Smooth muscle cell (in vitro differentiated cells): ENCODE data around the gene CBFA2T2. TPM values are rescaled to one million over a fixed set of nuclear protein-coding genes. Genes with fewer than 3 reads are reported as not detected.
"Not testable (repeated sequence)": the region's sequence is repeated elsewhere in the genome, so short reads cannot be mapped to it uniquely, and the experiment has no call there.

Experiments
- DNase-seq: peaks from one replicate; lab custom pipeline; 2025; ENCODE audit not compliant: unreplicated experiment; lab: John Stamatoyannopoulos, UW
- H2AFZ ChIP-seq: fragments of 200-600 bp; sonication (generic); 2 replicates; pipeline ENCODE4 v1.6.0; 2016; ENCODE audit warnings: antibody characterized with exemption, low read depth, mild to moderate bottlenecking
- H3F3A ChIP-seq: fragments of 200-600 bp; sonication (generic); 2 replicates; pipeline ENCODE4 v1.6.0; 2017; ENCODE audit warnings: antibody characterized with exemption, low read depth
- H3K27ac ChIP-seq: fragments of 200-600 bp; sonication (generic); 2 replicates; pipeline ENCODE4 v1.5.1; 2016; ENCODE audit warnings: low read depth, mild to moderate bottlenecking
- H3K27me3 ChIP-seq: fragments of 200-600 bp; sonication (generic); 2 replicates; pipeline ENCODE4 v1.6.1; 2016; ENCODE audit warnings: low read depth, mild to moderate bottlenecking
- H3K36me3 ChIP-seq: fragments of 200-600 bp; sonication (generic); 2 replicates; pipeline ENCODE4 v1.5.1; 2016; ENCODE audit warnings: low read depth
- H3K4me1 ChIP-seq: fragments of 200-600 bp; sonication (generic); 2 replicates; pipeline ENCODE4 v1.5.1; 2016; ENCODE audit warnings: low read depth
- H3K4me2 ChIP-seq: fragments of 200-600 bp; sonication (generic); 2 replicates; pipeline ENCODE4 v1.6.0; 2016; ENCODE audit warnings: mild to moderate bottlenecking
- H3K4me3 ChIP-seq: fragments of 200-600 bp; sonication (generic); 2 replicates; pipeline ENCODE4 v1.5.1; 2016; ENCODE audit warnings: mild to moderate bottlenecking
- H3K79me2 ChIP-seq: fragments of 200-600 bp; sonication (generic); 2 replicates; pipeline ENCODE4 v1.6.0; 2016; ENCODE audit warnings: low read depth, mild to moderate bottlenecking
- H3K9ac ChIP-seq: fragments of 200-600 bp; sonication (generic); 2 replicates; pipeline ENCODE4 v1.6.0; 2016; ENCODE audit warnings: low read depth
- H3K9me3 ChIP-seq: fragments of 200-600 bp; sonication (generic); replicated peaks from 2 replicates; pipeline ENCODE4 v1.5.1; 2016; ENCODE audit warnings: low read depth
- H4K20me1 ChIP-seq: fragments of 200-600 bp; sonication (generic); 2 replicates; pipeline ENCODE4 v1.6.0; 2016; ENCODE audit warnings: low read depth
- WGBS: methylation state at CpG from one replicate; pipeline ENCODE4 v1.1.7; 2016; ENCODE audit warnings: low lambda C conversion rate; 5-methylcytosine and 5-hydroxymethylcytosine counted together
- polyA plus RNA-seq: library from polyadenylated mRNA; unstranded; fragments of >200 nt; fragmentation: Nextera tagmentation; extraction: Ambion mirVana; gene quantifications from 2 replicates; pipeline ENCODE4 v1.2.1, GENCODE V29; 2016
- total RNA-seq: library from RNA; depleted of rRNA; stranded (reverse); fragments of >200 nt; gene quantifications from 2 replicates; pipeline ENCODE4 v1.2.3, GENCODE V29; 2014
- TF ChIP-seq, protein P1 (sequence below): fragments of 200-600 bp; sonication (generic); IDR thresholded peaks from 2 replicates; pipeline ENCODE4 v1.5.1; 2017; ENCODE audit warnings: borderline replicate concordance, mild to moderate bottlenecking, antibody characterized with exemption; ENCODE audit not compliant: insufficient read depth, poor library complexity, severe bottlenecking

Gene CBFA2T2
- total and polyA plus RNA-seq, 2 experiments from 2014 or later: 18.2 to 41.6 TPM

DNA sequence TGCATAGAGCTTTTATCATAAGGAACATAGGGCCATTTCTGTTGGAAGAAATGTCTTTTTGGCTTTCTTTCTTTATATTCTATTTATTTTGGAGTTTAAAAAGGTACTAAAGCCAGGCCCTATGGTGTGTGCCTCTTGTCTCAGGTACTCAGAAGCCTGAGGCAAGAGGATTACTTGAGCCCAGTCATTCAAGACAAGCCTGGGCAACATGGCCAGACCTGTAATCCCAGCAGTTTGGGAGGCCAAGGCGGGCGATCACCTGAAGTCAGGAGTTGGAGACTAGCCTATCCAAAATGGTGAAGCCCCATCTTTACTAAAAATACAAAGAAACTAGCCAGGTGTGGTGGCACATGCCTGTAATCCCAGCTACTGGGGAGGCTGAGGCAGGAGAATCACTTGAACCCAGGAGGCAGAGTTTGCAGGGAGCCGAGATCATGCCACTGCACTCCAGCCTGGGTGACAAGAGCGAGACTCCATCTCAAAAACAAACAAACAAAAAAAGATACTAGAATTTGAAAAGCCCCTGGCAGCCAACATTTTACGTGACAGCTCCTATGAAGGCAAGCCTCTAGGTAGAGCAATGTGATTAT lies 80.0 kb downstream of the CBFA2T2 start:
- Histone ChIP-seq H3K36me3 (no peaks in the 10 kb centered on the region), H4K20me1 (peaks cover 92% of the 10 kb centered on the region), H3K27me3 (no peaks in the 10 kb centered on the region), H3F3A (no peaks in the 10 kb centered on the region), H3K4me1 (peaks cover 32% of the 10 kb centered on the region), H3K27ac (peak overlapping the region; percentile 40), H3K4me3 (no peak overlapping the region), H3K79me2 (peaks cover 55% of the 10 kb centered on the region), H3K9me3 (no peaks in the 10 kb centered on the region), H3K4me2 (peak overlapping the region; percentile 28), H2AFZ (no peak overlapping the region), H3K9ac (no peak overlapping the region)
- TF ChIP-seq, protein P1, sequence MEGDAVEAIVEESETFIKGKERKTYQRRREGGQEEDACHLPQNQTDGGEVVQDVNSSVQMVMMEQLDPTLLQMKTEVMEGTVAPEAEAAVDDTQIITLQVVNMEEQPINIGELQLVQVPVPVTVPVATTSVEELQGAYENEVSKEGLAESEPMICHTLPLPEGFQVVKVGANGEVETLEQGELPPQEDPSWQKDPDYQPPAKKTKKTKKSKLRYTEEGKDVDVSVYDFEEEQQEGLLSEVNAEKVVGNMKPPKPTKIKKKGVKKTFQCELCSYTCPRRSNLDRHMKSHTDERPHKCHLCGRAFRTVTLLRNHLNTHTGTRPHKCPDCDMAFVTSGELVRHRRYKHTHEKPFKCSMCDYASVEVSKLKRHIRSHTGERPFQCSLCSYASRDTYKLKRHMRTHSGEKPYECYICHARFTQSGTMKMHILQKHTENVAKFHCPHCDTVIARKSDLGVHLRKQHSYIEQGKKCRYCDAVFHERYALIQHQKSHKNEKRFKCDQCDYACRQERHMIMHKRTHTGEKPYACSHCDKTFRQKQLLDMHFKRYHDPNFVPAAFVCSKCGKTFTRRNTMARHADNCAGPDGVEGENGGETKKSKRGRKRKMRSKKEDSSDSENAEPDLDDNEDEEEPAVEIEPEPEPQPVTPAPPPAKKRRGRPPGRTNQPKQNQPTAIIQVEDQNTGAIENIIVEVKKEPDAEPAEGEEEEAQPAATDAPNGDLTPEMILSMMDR: no peak
- 86% methylated on average over 5 of the region's 5 CpGs for WGBS
- no peak for DNase-seq

DNA sequence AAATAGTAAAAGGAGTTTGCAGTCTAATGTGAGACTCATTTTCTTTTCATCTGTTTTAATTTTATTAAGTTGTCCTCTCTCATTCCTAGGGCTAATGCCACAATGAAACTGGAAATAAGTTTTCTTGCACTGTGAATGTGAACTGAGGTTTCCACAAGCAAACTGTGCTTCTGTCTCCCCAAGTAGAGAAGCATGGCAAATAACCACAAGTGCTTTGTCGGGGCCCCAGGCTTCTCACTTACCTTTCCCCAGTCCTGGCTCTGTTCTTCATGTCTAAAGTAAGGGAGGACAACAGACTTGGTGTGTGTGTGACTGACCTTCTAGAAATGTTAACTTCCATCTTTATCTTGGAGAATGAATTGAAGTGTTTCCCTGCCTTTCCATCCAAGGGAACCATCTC lies 80.8 kb downstream of the CBFA2T2 start:
- Histone ChIP-seq H3K9ac (no peak overlapping the region), H4K20me1 (peaks cover 90% of the 10 kb centered on the region), H3K4me2 (no peak overlapping the region), H3K79me2 (peaks cover 47% of the 10 kb centered on the region), H3K9me3 (no peaks in the 10 kb centered on the region), H2AFZ (no peak overlapping the region), H3F3A (no peaks in the 10 kb centered on the region), H3K27ac (peak overlapping the region; percentile 40), H3K4me1 (peaks cover 32% of the 10 kb centered on the region), H3K27me3 (no peaks in the 10 kb centered on the region), H3K4me3 (no peak overlapping the region), H3K36me3 (no peaks in the 10 kb centered on the region)
- WGBS: 83% methylated on average over 1 of the region's 1 CpG
- TF ChIP-seq, protein P1: no peak
- no peak for DNase-seq

DNA sequence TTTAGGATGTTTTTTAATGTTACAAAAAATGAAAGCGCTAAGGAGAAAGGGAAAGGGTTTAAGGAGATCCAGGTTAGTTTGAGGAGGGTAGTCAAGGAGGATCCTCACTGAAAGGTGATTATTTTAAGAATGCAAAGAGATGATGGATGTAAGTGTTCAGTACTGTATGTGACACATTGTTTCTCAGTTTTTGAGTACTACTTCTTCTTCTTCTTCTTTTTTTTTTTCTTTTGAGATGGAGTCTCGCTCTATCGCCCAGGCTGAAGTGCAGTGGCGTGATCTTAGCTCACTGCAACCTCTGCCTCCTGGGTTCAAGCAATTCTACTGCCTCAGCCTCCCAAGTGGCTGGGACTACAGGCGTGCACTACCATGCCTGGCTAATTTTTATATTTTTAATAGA lies 83.4 kb downstream of the CBFA2T2 start:
- H3K4me2 ChIP-seq, H3K27ac ChIP-seq, H3K27me3 ChIP-seq, H3K9ac ChIP-seq, H3F3A ChIP-seq, DNase-seq, H3K4me3 ChIP-seq, H3K9me3 ChIP-seq, H3K36me3 ChIP-seq, H2AFZ ChIP-seq: not testable (repeated sequence)
- Histone ChIP-seq H4K20me1 (peaks cover 92% of the 10 kb centered on the region), H3K79me2 (peaks cover 46% of the 10 kb centered on the region), H3K4me1 (peaks cover 28% of the 10 kb centered on the region)
- 94% methylated on average over 5 of the region's 5 CpGs for WGBS

DNA sequence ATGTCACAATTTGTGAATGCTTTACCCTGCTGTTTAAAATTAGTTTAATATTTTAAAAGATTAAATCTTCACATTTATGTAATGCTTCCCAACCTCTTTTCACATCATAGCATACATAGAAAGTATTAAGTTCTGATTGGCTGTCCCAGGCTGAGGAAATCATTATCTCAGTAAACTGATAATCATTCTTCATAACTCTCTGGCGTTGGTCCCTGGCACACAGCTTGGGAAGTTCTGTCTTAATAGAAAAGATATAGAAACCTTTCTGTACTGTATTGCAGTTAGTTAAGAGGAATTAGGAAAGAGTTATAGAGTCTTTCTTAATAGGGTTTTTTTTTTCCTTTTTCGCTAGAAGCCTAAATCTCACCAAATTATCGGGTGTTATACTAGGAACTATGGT lies 85.4 kb downstream of the CBFA2T2 start:
- no peaks in the 10 kb centered on the region for H3K36me3 ChIP-seq
- peaks cover 56% of the 10 kb centered on the region for H3K79me2 ChIP-seq
- WGBS: 68% methylated on average over 3 of the region's 3 CpGs
- no peak for DNase-seq
- no peak overlapping the region for H3K9ac ChIP-seq
- H3K9me3 ChIP-seq: no peaks in the 10 kb centered on the region
- no peak overlapping the region for H3K4me2 ChIP-seq
- no peak overlapping the region for H2AFZ ChIP-seq
- no peak overlapping the region for H3K27ac ChIP-seq
- peaks cover 8% of the 10 kb centered on the region for H3K4me1 ChIP-seq
- no peaks in the 10 kb centered on the region for H3K27me3 ChIP-seq
- no peaks in the 10 kb centered on the region for H3F3A ChIP-seq
- H3K4me3 ChIP-seq: no peak overlapping the region
- H4K20me1 ChIP-seq: peaks cover 92% of the 10 kb centered on the region
- TF ChIP-seq, protein P1: no peak
